B cell (primary cell): ENCODE measurements around the gene OSBP2. TPM values are rescaled to one million over a fixed set of nuclear protein-coding genes. Genes with fewer than 3 reads are reported as not detected.

Source experiments
- ATAC-seq: fragments of 200-7000 bp; cut with Tn5 transposase; one replicate; pipeline ENCODE4 v1.10.0; 2021; ENCODE audit warnings: low read depth, mild to moderate bottlenecking, moderate number of reproducible peaks, moderate library complexity
- CTCF ChIA-PET: fragments of 350-600 bp; sonication (Branson Sonifier 250); formaldehyde crosslinking; loops from one replicate; lab custom pipeline; 2021; ENCODE audit warnings: antibody characterized with exemption, inconsistent platforms; lab: Charles Lee
- POLR2A ChIA-PET: fragments of 350-600 bp; sonication (Branson Sonifier 250); formaldehyde crosslinking; loops from one replicate; lab custom pipeline; 2021; ENCODE audit warnings: antibody characterized with exemption; lab: Charles Lee
- DNase-seq: peaks from one replicate; pipeline ENCODE4 v3.0.0; 2013
- H2AFZ ChIP-seq: 2 replicates; pipeline ENCODE4 v1.6.1; 2012; ENCODE audit warnings: mild to moderate bottlenecking, low read depth, low read length; ENCODE audit not compliant: insufficient read depth, poor library complexity, severe bottlenecking
- H3K27ac ChIP-seq, 2 donors: 1 replicate in 1 of 2; 2 replicates in 1 of 2; pipeline ENCODE4 v1.5.1; 2012 to 2013; ENCODE audit warnings: low read length in 2 of 2, mild to moderate bottlenecking in 2 of 2, moderate library complexity in 1 of 2
- H3K27me3 ChIP-seq, 4 experiments: fragments of 200-600 bp in 1 of 4; sonication (generic) in 1 of 4; replicated peaks in 1 of 4; 1 replicate in 2 of 4; 2 replicates in 2 of 4; pipeline versions ENCODE4 v1.6.1 to v1.7.0; 2013 to 2016; ENCODE audit warnings: low read length in 3 of 4, mild to moderate bottlenecking in 2 of 4, mixed read lengths in 1 of 4, moderate library complexity in 1 of 4; ENCODE audit not compliant: insufficient read depth in 4 of 4, control insufficient read depth in 3 of 4; ENCODE audit errors: control extremely low read depth in 1 of 4
- H3K36me3 ChIP-seq, 2 experiments: replicated peaks in 1 of 2; 1 replicate in 1 of 2; 2 replicates in 1 of 2; pipeline versions ENCODE4 v1.6.1 to v1.7.1; 2013; ENCODE audit warnings: low read length in 1 of 2; ENCODE audit not compliant: insufficient read depth in 2 of 2, control insufficient read depth in 1 of 2; ENCODE audit errors: control extremely low read depth in 1 of 2, extremely low read depth in 1 of 2
- H3K4me1 ChIP-seq, 2 donors: fragments of 200-600 bp in 1 of 2; sonication (generic) in 1 of 2; 1 replicate in 1 of 2; 2 replicates in 1 of 2; pipeline versions ENCODE4 v1.5.1 to v1.6.1; 2013 to 2017; ENCODE audit warnings: low read length in 2 of 2; ENCODE audit not compliant: control insufficient read depth in 2 of 2, insufficient read depth in 2 of 2
- H3K4me2 ChIP-seq: replicated peaks from 2 replicates; pipeline ENCODE3; 2012; ENCODE audit warnings: mild to moderate bottlenecking, low read depth, low read length; ENCODE audit not compliant: poor library complexity, severe bottlenecking
- H3K4me3 ChIP-seq, 5 experiments: fragments of 200-600 bp in 1 of 5; sonication (generic) in 1 of 5; 1 replicate in 3 of 5; 2 replicates in 2 of 5; pipeline versions ENCODE4 v1.5.1 to v1.7.0; 2011 to 2016; ENCODE audit warnings: low read length in 4 of 5, mild to moderate bottlenecking in 4 of 5, low read depth in 2 of 5, control low read depth in 1 of 5, moderate library complexity in 1 of 5; ENCODE audit not compliant: insufficient read depth in 1 of 5; ENCODE audit errors: control extremely low read depth in 1 of 5, extremely low read depth in 1 of 5
- H3K79me2 ChIP-seq: fragments of 200-600 bp; sonication (generic); one replicate; pipeline ENCODE4 v1.6.0; 2016; ENCODE audit warnings: low read length; ENCODE audit not compliant: control insufficient read depth, insufficient read depth
- H3K9ac ChIP-seq: fragments of 200-600 bp; sonication (generic); 2 replicates; pipeline ENCODE4 v1.6.1; 2017; ENCODE audit warnings: mild to moderate bottlenecking, low read length, moderate library complexity
- H3K9me3 ChIP-seq, 3 donors: one replicate each; pipeline versions ENCODE4 v1.6.1 to v1.7.1; 2013; ENCODE audit warnings: low read length in 2 of 3; ENCODE audit not compliant: control insufficient read depth in 2 of 3, insufficient read depth in 1 of 3; ENCODE audit errors: control extremely low read depth in 1 of 3
- H4K20me1 ChIP-seq: 2 replicates; pipeline ENCODE4 v1.6.0; 2012; ENCODE audit warnings: mild to moderate bottlenecking, low read length; ENCODE audit not compliant: insufficient read depth, control insufficient read depth, poor library complexity, severe bottlenecking
- H3K27ac Mint-ChIP-seq: one replicate; pipeline ENCODE4 v1.8.0; 2021; ENCODE audit warnings: mixed read lengths
- H3K27me3 Mint-ChIP-seq: one replicate; pipeline ENCODE4 v1.8.0; 2021; ENCODE audit warnings: mixed read lengths
- H3K4me1 Mint-ChIP-seq: one replicate; pipeline ENCODE4 v1.8.0; 2021; ENCODE audit warnings: mixed read lengths
- H3K4me3 Mint-ChIP-seq: one replicate; pipeline ENCODE4 v1.8.0; 2021; ENCODE audit warnings: mixed read lengths
- H3K9me3 Mint-ChIP-seq: one replicate; pipeline ENCODE4 v1.8.0; 2022; ENCODE audit warnings: mixed read lengths; ENCODE audit not compliant: insufficient read depth
- CTCF ChIP-seq: fragments of 200-600 bp; IDR thresholded peaks from one replicate; pipeline ENCODE4 v1.8.0; 2022; ENCODE audit warnings: antibody characterized with exemption, mild to moderate bottlenecking
- EZH2 ChIP-seq: IDR thresholded peaks from 2 replicates; pipeline ENCODE4 v1.6.1; 2012; ENCODE audit warnings: borderline replicate concordance, low read depth, mild to moderate bottlenecking, moderate library complexity, low read length; ENCODE audit not compliant: insufficient read depth, poor library complexity, severe bottlenecking
- WGBS: methylation state at CpG from one replicate; pipeline ENCODE4 v1.1.5; 2013; ENCODE audit warnings: missing lambda C conversion rate; ENCODE audit not compliant: insufficient coverage; 5-methylcytosine and 5-hydroxymethylcytosine counted together
- intact Hi-C: fragments of 100-400 bp; cut with micrococcal nuclease; formaldehyde crosslinking; loops from one replicate; pipeline ENCODE4 v1.10.0; 2022
- polyA plus RNA-seq: library from polyadenylated mRNA; depleted of rRNA; stranded (reverse); fragments of >200 nt; gene quantifications from 2 replicates; pipeline ENCODE4 v1.2.3, GENCODE V29; 2012
- total RNA-seq, 2 donors: library from RNA; stranded (reverse); fragments of 120-200 nt in 1 of 2; gene quantifications; 1 replicate in 1 of 2; 2 replicates in 1 of 2; pipeline versions ENCODE4 v1.2.3 to v1.2.4, GENCODE V29; 2013 to 2022

OSBP2 gene
- total and polyA plus RNA-seq, 2 donors (not counting 1 experiment from before 2014, with no cell fraction given) = 0.10 to 1.0 TPM

GRCh38 chr22:30785527-30785926 is 90.9 kb downstream of the OSBP2 start:
- DNase-seq (no peak), ATAC-seq (no peak)
- no peaks in the 10 kb centered on the region for H3K4me1 Mint-ChIP-seq
- Histone ChIP-seq H3K27me3 (no peaks in the 10 kb centered on the region), H3K36me3 (no peaks in the 10 kb centered on the region), H3K9ac (no peak overlapping the region), H3K9me3 (no peaks in the 10 kb centered on the region), H3K4me2 (no peak overlapping the region), H3K79me2 (no peaks in the 10 kb centered on the region), H2AFZ (no peak overlapping the region), H3K4me1 (no peaks in the 10 kb centered on the region), H3K4me3 (no peak overlapping the region), H3K27ac (no peak overlapping the region), H4K20me1 (no peaks in the 10 kb centered on the region)
- TF ChIP-seq CTCF (no peak), EZH2 (no peak)
- H3K27ac Mint-ChIP-seq = no peak overlapping the region
- WGBS = no CpG with 5 or more reads among the region's 2 CpGs
- CTCF ChIA-PET = no interaction called here
- POLR2A ChIA-PET = no interaction called here
- no peaks in the 10 kb centered on the region for H3K9me3 Mint-ChIP-seq
- intact Hi-C loops = no loop called here
- H3K4me3 Mint-ChIP-seq = no peak overlapping the region
- peaks cover 16% of the 10 kb centered on the region for H3K27me3 Mint-ChIP-seq

GRCh38 chr22:30790366-30790765 is 95.7 kb downstream of the OSBP2 start:
- Histone ChIP-seq H3K4me2 (no peak overlapping the region), H3K9me3 (peaks cover 0 to 3% (median 0%) of the 10 kb centered on the region in 3 donors), H3K4me3 (no peak overlapping the region), H2AFZ (no peak overlapping the region), H3K36me3 (no peaks in the 10 kb centered on the region), H4K20me1 (no peaks in the 10 kb centered on the region), H3K9ac (no peak overlapping the region), H3K79me2 (no peaks in the 10 kb centered on the region), H3K27ac (no peak overlapping the region), H3K27me3 (no peaks in the 10 kb centered on the region), H3K4me1 (no peaks in the 10 kb centered on the region)
- TF ChIP-seq EZH2 (no peak), CTCF (no peak)
- ChIA-PET POLR2A (no interaction called here), CTCF (interaction anchor here (0.7 kb wide), 1 partner anchor 10 kb away, joined by 4 read pairs; no protein-coding TSS in a partner anchor)
- Mint-ChIP-seq H3K4me3 (no peak overlapping the region), H3K4me1 (no peaks in the 10 kb centered on the region), H3K27me3 (peaks cover 14% of the 10 kb centered on the region), H3K27ac (no peak overlapping the region), H3K9me3 (no peaks in the 10 kb centered on the region)
- WGBS = 86% methylated on average over 1 of the region's 2 CpGs
- intact Hi-C loops = no loop called here
- ATAC-seq (no peak), DNase-seq (no peak)
